Measurements from ENCODE around the gene EEF2.
"Not testable (repeated sequence)": the region's sequence is repeated elsewhere in the genome, so short reads cannot be mapped to it uniquely, and the experiment has no call there.

The EEF2 gene

GRCh38 chr19:4009990-4010807 is 24.9 kb upstream of the EEF2 start:
- TF ChIP-seq, protein P1, sequence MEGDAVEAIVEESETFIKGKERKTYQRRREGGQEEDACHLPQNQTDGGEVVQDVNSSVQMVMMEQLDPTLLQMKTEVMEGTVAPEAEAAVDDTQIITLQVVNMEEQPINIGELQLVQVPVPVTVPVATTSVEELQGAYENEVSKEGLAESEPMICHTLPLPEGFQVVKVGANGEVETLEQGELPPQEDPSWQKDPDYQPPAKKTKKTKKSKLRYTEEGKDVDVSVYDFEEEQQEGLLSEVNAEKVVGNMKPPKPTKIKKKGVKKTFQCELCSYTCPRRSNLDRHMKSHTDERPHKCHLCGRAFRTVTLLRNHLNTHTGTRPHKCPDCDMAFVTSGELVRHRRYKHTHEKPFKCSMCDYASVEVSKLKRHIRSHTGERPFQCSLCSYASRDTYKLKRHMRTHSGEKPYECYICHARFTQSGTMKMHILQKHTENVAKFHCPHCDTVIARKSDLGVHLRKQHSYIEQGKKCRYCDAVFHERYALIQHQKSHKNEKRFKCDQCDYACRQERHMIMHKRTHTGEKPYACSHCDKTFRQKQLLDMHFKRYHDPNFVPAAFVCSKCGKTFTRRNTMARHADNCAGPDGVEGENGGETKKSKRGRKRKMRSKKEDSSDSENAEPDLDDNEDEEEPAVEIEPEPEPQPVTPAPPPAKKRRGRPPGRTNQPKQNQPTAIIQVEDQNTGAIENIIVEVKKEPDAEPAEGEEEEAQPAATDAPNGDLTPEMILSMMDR (IDR thresholded peaks at IDR 0.05; ENCODE audit: control insufficient read depth, extremely low read depth, insufficient read depth) = no peak
- no peak for DNase-seq (ENCODE audit: low read depth)
- H3K4me3 ChIP-seq (ENCODE audit: low read depth, low read length) = no peak overlapping the region

DNA sequence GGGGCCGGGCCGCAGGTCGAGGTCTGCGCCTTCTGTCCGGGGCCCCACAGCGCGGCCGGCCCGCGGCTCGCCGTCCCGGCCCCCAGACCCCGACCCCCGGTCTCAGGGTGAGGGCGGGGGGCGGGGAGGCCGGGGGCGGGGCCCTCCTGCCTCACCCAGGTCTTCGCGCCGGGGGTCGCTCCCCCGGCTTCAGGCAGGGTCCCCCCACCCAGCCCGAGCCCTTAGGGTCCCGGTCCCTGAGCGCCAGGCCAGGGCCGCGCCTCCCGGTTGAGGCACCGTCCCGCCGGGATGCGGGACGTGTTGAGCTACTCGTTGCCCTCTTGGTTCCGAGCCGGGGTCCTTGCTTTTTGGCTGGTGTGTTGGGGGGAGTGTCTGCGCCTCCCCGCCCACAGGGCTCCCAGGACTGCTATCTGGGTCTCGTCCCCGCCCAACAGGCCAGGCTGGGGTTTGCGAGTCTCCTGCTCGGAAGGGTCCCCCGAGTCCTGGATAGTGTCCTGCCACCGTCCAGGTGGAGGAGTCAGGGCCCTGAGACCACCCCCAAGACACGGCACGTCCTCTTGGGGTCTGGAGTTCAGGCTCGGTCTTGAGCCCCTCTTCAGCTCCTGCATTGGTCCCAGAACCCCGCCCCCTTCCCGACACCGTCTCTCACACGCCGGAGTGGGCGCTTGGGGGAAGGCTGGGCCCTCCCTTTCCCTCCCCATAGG is 22.7 kb upstream of the EEF2 start:
- DNase-seq (ENCODE audit: low read depth) = no peak
- TF ChIP-seq, protein P1 (IDR thresholded peaks at IDR 0.05; ENCODE audit: control insufficient read depth, extremely low read depth, insufficient read depth) = no peak
- peak overlapping the region; percentile 95 for H3K4me3 ChIP-seq (ENCODE audit: low read depth, low read length)

- TF ChIP-seq, protein P1 (IDR thresholded peaks at IDR 0.05; ENCODE audit: control insufficient read depth, extremely low read depth, insufficient read depth) = no peak
- DNase-seq (ENCODE audit: low read depth) = peak; percentile 65
- H3K4me3 ChIP-seq (ENCODE audit: low read depth, low read length) = peak within 1 kb of the TSS; percentile 95
These were observed 22.0 kb upstream of the EEF2 start, which contains the start of gene PIAS4 for GRCh38 chr19:4007021-4007835. TSS of gene PIAS4 (plus strand) at chr19:4007736. CDS start at chr19:4007761, 25 bp downstream.

GRCh38 chr19:4005436-4005835 is 20.2 kb upstream of the EEF2 start:
- not testable (repeated sequence) for DNase-seq (ENCODE audit: low read depth); H3K4me3 ChIP-seq (ENCODE audit: low read depth, low read length)

DNA sequence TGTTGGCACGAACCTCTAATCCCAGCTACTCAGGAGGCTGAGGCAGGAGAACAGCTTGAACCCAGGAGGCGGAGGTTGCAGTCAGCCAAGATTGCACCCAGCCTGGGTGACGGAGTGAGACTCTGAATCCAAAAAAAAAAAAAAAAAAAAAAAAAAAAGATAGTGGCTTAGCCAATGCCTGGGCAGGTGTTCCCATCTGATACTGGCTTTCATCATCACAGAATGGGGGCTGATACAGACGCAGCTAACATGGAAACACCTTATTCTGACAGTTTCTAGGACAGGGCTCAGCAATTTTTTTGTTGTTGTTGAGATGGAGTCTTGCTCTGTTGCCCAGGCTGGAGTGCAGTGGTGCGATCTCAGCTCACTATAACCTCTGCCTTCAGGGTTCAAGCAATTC is 15.5 kb upstream of the EEF2 start:
- DNase-seq (ENCODE audit: low read depth); H3K4me3 ChIP-seq (ENCODE audit: low read depth, low read length): not testable (repeated sequence)

GRCh38 chr19:3998667-3999412 is 13.6 kb upstream of the EEF2 start:
- DNase-seq (ENCODE audit: low read depth); H3K4me3 ChIP-seq (ENCODE audit: low read depth, low read length): not testable (repeated sequence)

- no peak for DNase-seq (ENCODE audit: low read depth)
- H3K4me3 ChIP-seq (ENCODE audit: low read depth, low read length) = no peak overlapping the region
- TF ChIP-seq, protein P1 (IDR thresholded peaks at IDR 0.05; ENCODE audit: control insufficient read depth, extremely low read depth, insufficient read depth) = no peak
These were observed 10.3 kb upstream of the EEF2 start for GRCh38 chr19:3995607-3996006.

GRCh38 chr19:3990815-3991117 is 5.5 kb upstream of the EEF2 start:
- TF ChIP-seq, protein P1 (IDR thresholded peaks at IDR 0.05; ENCODE audit: control insufficient read depth, extremely low read depth, insufficient read depth) = no peak
- no peak for DNase-seq (ENCODE audit: low read depth)
- no peak overlapping the region for H3K4me3 ChIP-seq (ENCODE audit: low read depth, low read length)
